ENCODE results near the gene MRPS34. TPM values are rescaled to one million over a fixed set of nuclear protein-coding genes. Genes with fewer than 3 reads are reported as not detected.
A peak's percentile ranks its signal among the peaks of the same experiment; 100 is the strongest.

Gene MRPS34
- total and polyA plus RNA-seq, 12 donors = 57.8 to 141 (median 79.5) TPM

- 81% methylated on average over 28 of the region's 28 CpGs for WGBS, 2 donors
- peak in 1 of 2 donors; percentile 17 for DNase-seq
- H3K36me3 ChIP-seq = peaks cover 0 to 63% (median 15%) of the 10 kb centered on the region in 9 donors
- intact Hi-C loops (cut with DNase I) = loop anchor here in 1 of 10 donors (5.0 kb wide), 1 partner anchor 161 kb away; no protein-coding TSS in a partner anchor
- H3K27me3 ChIP-seq = no peaks in the 10 kb centered on the region
- peaks cover 23 to 49% (median 34%) of the 10 kb centered on the region in 9 donors for H3K4me1 ChIP-seq
- H3K4me3 ChIP-seq = no peak overlapping the region
- no peak overlapping the region for H3K27ac ChIP-seq
- no peak for TF ChIP-seq CTCF (IDR thresholded peaks at IDR 0.05)
- no peak for ATAC-seq
- no peaks in the 10 kb centered on the region for H3K9me3 ChIP-seq
These were observed 3.1 kb upstream of the MRPS34 start for GRCh38 chr16:1775846-1776671.

- no peak overlapping the region for H3K27ac ChIP-seq
These were observed 2.3 kb upstream of the MRPS34 start for GRCh38 chr16:1775006-1775845.

GRCh38 chr16:1774448-1774780 lies 1.5 kb upstream of the MRPS34 start:
- peak overlapping the region in 8 of 10 donors; percentile 88 to 100 (median 97) for H3K4me3 ChIP-seq
- DNase-seq = peak in 1 of 2 donors; percentile 9

More at GRCh38 chr16:1775006-1775845, 2.3 kb upstream of the MRPS34 start:
- 89 to 95% methylated on average over 30 of the region's 30 CpGs for WGBS, 2 donors
- peak overlapping the region in 1 of 10 donors; percentile 97 for H3K4me3 ChIP-seq
- DNase-seq (peak in 1 of 2 donors; percentile 17), ATAC-seq (no peak)
- intact Hi-C loops (cut with DNase I) = loop anchor here in 1 of 10 donors (5.0 kb wide), 1 partner anchor 162 kb away; no protein-coding TSS in a partner anchor
- H3K9me3 ChIP-seq = no peaks in the 10 kb centered on the region
- H3K36me3 ChIP-seq = peaks cover 0 to 55% (median 15%) of the 10 kb centered on the region in 9 donors
- no peak for TF ChIP-seq CTCF (IDR thresholded peaks at IDR 0.05)
- peaks cover 25 to 47% (median 37%) of the 10 kb centered on the region in 9 donors for H3K4me1 ChIP-seq
- H3K27me3 ChIP-seq = no peaks in the 10 kb centered on the region

More at GRCh38 chr16:1774448-1774780, 1.5 kb upstream of the MRPS34 start:
- Histone ChIP-seq H3K27me3 (no peaks in the 10 kb centered on the region), H3K27ac (peak overlapping the region in 4 of 10 donors; percentile 94 to 99 (median 98)), H3K4me1 (peaks cover 27 to 47% (median 39%) of the 10 kb centered on the region in 9 donors), H3K9me3 (no peaks in the 10 kb centered on the region), H3K36me3 (peaks cover 0 to 52% (median 15%) of the 10 kb centered on the region in 9 donors)
- TF ChIP-seq CTCF (IDR thresholded peaks at IDR 0.05) = no peak
- intact Hi-C loops (cut with DNase I) = loop anchor here in 1 of 10 donors (5.0 kb wide), 1 partner anchor 67 kb away; the partner anchor contains the start of gene MAPK8IP3
- WGBS, 2 donors = 87 to 89% methylated on average over 7 of the region's 7 CpGs
- no peak for ATAC-seq
